ENCODE measurements around the gene CHAD. TPM values are rescaled to one million over a fixed set of nuclear protein-coding genes. Genes with fewer than 3 reads are reported as not detected.

The CHAD gene
- total and polyA plus RNA-seq, 3 experiments from 2014 or later = not detected

GRCh38 chr17:50469671-50470305 is 1.1 kb upstream of the CHAD start:
- no peak for DNase-seq
- Histone ChIP-seq H3K9me3 (ENCODE audit: low read length) (no peaks in the 10 kb centered on the region), H3K36me3 (ENCODE audit: insufficient read depth, low read length) (no peaks in the 10 kb centered on the region), H3K4me1 (ENCODE audit: insufficient read depth, low read length) (no peaks in the 10 kb centered on the region), H3K4me3 (ENCODE audit: low read length) (no peak overlapping the region), H3K27me3 (ENCODE audit: insufficient read depth, low read length, poor library complexity, severe bottlenecking) (peaks cover 11% of the 10 kb centered on the region), H3K27ac (ENCODE audit: low read depth, low read length) (no peak overlapping the region)
- Mint-ChIP-seq H3K4me3 (peak overlapping the region in 1 of 7 donors; percentile 20), H3K9me3 (no peaks in the 10 kb centered on the region), H3K4me1 (peaks cover 7 to 28% (median 12%) of the 10 kb centered on the region in 3 donors), H3K36me3 (peaks cover 0 to 15% (median 6%) of the 10 kb centered on the region in 3 donors), H3K27ac (no peak overlapping the region), H3K27me3 (peaks cover 18 to 20% of the 10 kb centered on the region in 2 donors)
- CTCF ChIA-PET = no interaction called here
- POLR2A ChIA-PET = no interaction called here

DNA sequence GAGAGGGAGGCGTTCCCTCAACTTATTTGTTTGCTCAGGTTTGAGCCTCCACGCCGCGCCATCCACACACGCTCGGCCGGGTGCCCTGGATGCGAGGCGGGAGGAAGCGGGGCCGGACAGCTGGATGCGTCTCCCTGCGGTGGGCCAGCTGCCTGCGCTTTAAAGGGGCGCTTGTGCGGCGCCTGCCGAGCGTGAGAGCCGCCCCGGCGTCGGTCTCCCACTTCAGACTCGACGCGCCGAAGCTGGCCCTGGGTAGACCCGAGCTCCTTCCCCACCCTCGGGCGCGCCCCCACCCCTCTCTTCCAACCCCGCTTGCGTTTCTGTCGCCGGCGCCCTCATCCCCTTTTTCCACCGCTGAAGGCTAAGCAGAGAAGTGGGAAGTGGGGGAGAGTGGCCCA is 527 bp upstream of the CHAD start:
- peaks cover 0 to 15% (median 6%) of the 10 kb centered on the region in 3 donors for H3K36me3 Mint-ChIP-seq
- H3K4me3 Mint-ChIP-seq = peak overlapping the region in 1 of 7 donors; percentile 20
- H3K4me1 Mint-ChIP-seq = peaks cover 7 to 28% (median 12%) of the 10 kb centered on the region in 3 donors
- ChIA-PET POLR2A (no interaction called here), CTCF (no interaction called here)
- no peaks in the 10 kb centered on the region for H3K36me3 ChIP-seq (ENCODE audit: insufficient read depth, low read length)
- H3K27me3 ChIP-seq (ENCODE audit: insufficient read depth, low read length, poor library complexity, severe bottlenecking) = peaks cover 11% of the 10 kb centered on the region
- peaks cover 18 to 20% of the 10 kb centered on the region in 2 donors for H3K27me3 Mint-ChIP-seq
- H3K9me3 Mint-ChIP-seq = no peaks in the 10 kb centered on the region
- no peak overlapping the region for H3K27ac ChIP-seq (ENCODE audit: low read depth, low read length)
- H3K27ac Mint-ChIP-seq = no peak overlapping the region
- no peaks in the 10 kb centered on the region for H3K4me1 ChIP-seq (ENCODE audit: insufficient read depth, low read length)
- H3K9me3 ChIP-seq (ENCODE audit: low read length) = no peaks in the 10 kb centered on the region
- H3K4me3 ChIP-seq (ENCODE audit: low read length) = no peak overlapping the region
- no peak for DNase-seq

- CTCF ChIA-PET = interaction anchor here (0.9 to 1.5 kb wide), 2 partner anchors 12 to 70 kb away, joined by 4 to 5 read pairs; partner anchors contain the start of gene LRRC59
Measured at GRCh38 chr17:50467855-50468303, 801 bp downstream of the CHAD start.

GRCh38 chr17:50467114-50467854 is 1.4 kb downstream of the CHAD start:
- H3K4me1 ChIP-seq (ENCODE audit: insufficient read depth, low read length) = no peaks in the 10 kb centered on the region
- Mint-ChIP-seq H3K9me3 (no peaks in the 10 kb centered on the region), H3K27me3 (peaks cover 18 to 20% of the 10 kb centered on the region in 2 donors), H3K4me3 (peak overlapping the region in 3 of 7 donors; percentile 14 to 63 (median 35)), H3K36me3 (peaks cover 0 to 9% (median 3%) of the 10 kb centered on the region in 3 donors), H3K4me1 (peaks cover 7 to 28% (median 12%) of the 10 kb centered on the region in 3 donors), H3K27ac (peak overlapping the region in 1 of 8 donors; percentile 27)
- H3K4me3 ChIP-seq (ENCODE audit: low read length) = no peak overlapping the region
- no peak for DNase-seq
- H3K27ac ChIP-seq (ENCODE audit: low read depth, low read length) = no peak overlapping the region
- CTCF ChIA-PET = interaction anchor here (0.9 to 1.5 kb wide), 2 partner anchors 12 to 70 kb away, joined by 4 to 5 read pairs; partner anchors contain the start of gene LRRC59
- POLR2A ChIA-PET = interaction anchor here (1.1 kb wide), 1 partner anchor 12 kb away, joined by 4 read pairs; the partner anchor contains the start of gene RSAD1
- no peaks in the 10 kb centered on the region for H3K36me3 ChIP-seq (ENCODE audit: insufficient read depth, low read length)
- peaks cover 11% of the 10 kb centered on the region for H3K27me3 ChIP-seq (ENCODE audit: insufficient read depth, low read length, poor library complexity, severe bottlenecking)
- H3K9me3 ChIP-seq (ENCODE audit: low read length) = no peaks in the 10 kb centered on the region

More at GRCh38 chr17:50467855-50468303, 801 bp downstream of the CHAD start:
- H3K9me3 Mint-ChIP-seq = no peaks in the 10 kb centered on the region
- POLR2A ChIA-PET = interaction anchor here (1.1 kb wide), 1 partner anchor 11 kb away, joined by 4 read pairs; the partner anchor contains the start of gene RSAD1
- Histone ChIP-seq H3K4me3 (ENCODE audit: low read length) (no peak overlapping the region), H3K36me3 (ENCODE audit: insufficient read depth, low read length) (no peaks in the 10 kb centered on the region), H3K9me3 (ENCODE audit: low read length) (no peaks in the 10 kb centered on the region), H3K27ac (ENCODE audit: low read depth, low read length) (no peak overlapping the region), H3K27me3 (ENCODE audit: insufficient read depth, low read length, poor library complexity, severe bottlenecking) (peaks cover 11% of the 10 kb centered on the region), H3K4me1 (ENCODE audit: insufficient read depth, low read length) (no peaks in the 10 kb centered on the region)
- H3K4me3 Mint-ChIP-seq = peak overlapping the region in 4 of 7 donors; percentile 14 to 82 (median 49)
- H3K4me1 Mint-ChIP-seq = peaks cover 7 to 28% (median 12%) of the 10 kb centered on the region in 3 donors
- H3K27ac Mint-ChIP-seq = peak overlapping the region in 1 of 8 donors; percentile 27
- H3K27me3 Mint-ChIP-seq = peaks cover 18 to 20% of the 10 kb centered on the region in 2 donors
- DNase-seq = no peak
- peaks cover 0 to 10% (median 5%) of the 10 kb centered on the region in 3 donors for H3K36me3 Mint-ChIP-seq

GRCh38 chr17:50466371-50467113 is 2.1 kb downstream of the CHAD start:
- H3K27ac ChIP-seq (ENCODE audit: low read depth, low read length) = no peak overlapping the region
- no peaks in the 10 kb centered on the region for H3K9me3 ChIP-seq (ENCODE audit: low read length)
- H3K36me3 ChIP-seq (ENCODE audit: insufficient read depth, low read length) = no peaks in the 10 kb centered on the region
- DNase-seq = no peak
- Mint-ChIP-seq H3K4me1 (peaks cover 7 to 28% (median 12%) of the 10 kb centered on the region in 3 donors), H3K27ac (no peak overlapping the region), H3K4me3 (no peak overlapping the region), H3K27me3 (peaks cover 18 to 20% of the 10 kb centered on the region in 2 donors), H3K36me3 (peaks cover 0 to 5% (median 2%) of the 10 kb centered on the region in 3 donors), H3K9me3 (no peaks in the 10 kb centered on the region)
- no peaks in the 10 kb centered on the region for H3K4me1 ChIP-seq (ENCODE audit: insufficient read depth, low read length)
- ChIA-PET CTCF (no interaction called here), POLR2A (interaction anchor here (0.7 kb wide), 1 partner anchor 37 kb away, joined by 4 read pairs; no protein-coding TSS in a partner anchor)
- H3K4me3 ChIP-seq (ENCODE audit: low read length) = no peak overlapping the region
- H3K27me3 ChIP-seq (ENCODE audit: insufficient read depth, low read length, poor library complexity, severe bottlenecking) = peaks cover 11% of the 10 kb centered on the region

DNA sequence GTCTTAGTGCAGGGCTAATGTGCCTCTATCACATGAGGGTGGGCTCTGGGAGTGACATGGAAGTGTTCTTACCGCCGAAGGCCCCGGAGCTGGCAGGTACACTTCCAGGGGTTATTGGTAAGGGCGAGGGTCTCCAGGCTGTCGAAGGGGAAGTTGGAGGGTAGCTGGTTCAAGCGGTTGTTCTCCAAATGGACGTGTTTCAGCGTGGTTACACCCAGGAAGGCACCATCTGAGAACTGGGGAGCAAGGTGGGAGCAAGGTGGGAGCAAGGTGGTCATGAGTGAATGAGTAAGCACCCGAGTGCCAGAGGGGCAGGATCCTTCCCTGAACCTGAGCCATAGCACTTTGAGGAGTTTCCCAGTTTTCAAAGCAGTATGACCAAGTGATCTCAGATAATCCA is 3.0 kb downstream of the CHAD start:
- H3K27ac ChIP-seq (ENCODE audit: low read depth, low read length) = no peak overlapping the region
- H3K27ac Mint-ChIP-seq = no peak overlapping the region
- ChIA-PET POLR2A (interaction anchor here (0.7 kb wide), 1 partner anchor 36 kb away, joined by 4 read pairs; no protein-coding TSS in a partner anchor), CTCF (no interaction called here)
- no peaks in the 10 kb centered on the region for H3K36me3 ChIP-seq (ENCODE audit: insufficient read depth, low read length)
- no peaks in the 10 kb centered on the region for H3K9me3 ChIP-seq (ENCODE audit: low read length)
- H3K4me3 ChIP-seq (ENCODE audit: low read length) = no peak overlapping the region
- peaks cover 7 to 28% (median 12%) of the 10 kb centered on the region in 3 donors for H3K4me1 Mint-ChIP-seq
- no peak for DNase-seq
- no peaks in the 10 kb centered on the region for H3K9me3 Mint-ChIP-seq
- peaks cover 17 to 20% of the 10 kb centered on the region in 2 donors for H3K27me3 Mint-ChIP-seq
- H3K27me3 ChIP-seq (ENCODE audit: insufficient read depth, low read length, poor library complexity, severe bottlenecking) = peaks cover 11% of the 10 kb centered on the region
- no peaks in the 10 kb centered on the region for H3K4me1 ChIP-seq (ENCODE audit: insufficient read depth, low read length)
- no peak overlapping the region for H3K4me3 Mint-ChIP-seq
- peaks cover 0 to 2% (median 0%) of the 10 kb centered on the region in 3 donors for H3K36me3 Mint-ChIP-seq

- CTCF ChIA-PET = no interaction called here
- Mint-ChIP-seq H3K27me3 (peaks cover 13 to 20% of the 10 kb centered on the region in 2 donors), H3K9me3 (no peaks in the 10 kb centered on the region), H3K36me3 (peaks cover 0 to 2% (median 0%) of the 10 kb centered on the region in 3 donors), H3K4me1 (peaks cover 7 to 28% (median 12%) of the 10 kb centered on the region in 3 donors), H3K4me3 (no peak overlapping the region), H3K27ac (no peak overlapping the region)
- Histone ChIP-seq H3K9me3 (ENCODE audit: low read length) (no peaks in the 10 kb centered on the region), H3K4me1 (ENCODE audit: insufficient read depth, low read length) (no peaks in the 10 kb centered on the region), H3K36me3 (ENCODE audit: insufficient read depth, low read length) (no peaks in the 10 kb centered on the region), H3K27me3 (ENCODE audit: insufficient read depth, low read length, poor library complexity, severe bottlenecking) (peaks cover 11% of the 10 kb centered on the region), H3K27ac (ENCODE audit: low read depth, low read length) (no peak overlapping the region), H3K4me3 (ENCODE audit: low read length) (no peak overlapping the region)
- no peak for DNase-seq
- POLR2A ChIA-PET = no interaction called here
Measured at GRCh38 chr17:50465171-50465570, 3.5 kb downstream of the CHAD start.
